NCI-H345 treated with DMSO at 0.1 percent for 48 hours (cell line): Measurements from ENCODE around the gene HMGXB3.

ENCODE experiments used
- DNase-seq: peaks from one replicate; lab custom pipeline; 2025; ENCODE audit not compliant: unreplicated experiment; lab: John Stamatoyannopoulos, UW

Gene HMGXB3, protein sequence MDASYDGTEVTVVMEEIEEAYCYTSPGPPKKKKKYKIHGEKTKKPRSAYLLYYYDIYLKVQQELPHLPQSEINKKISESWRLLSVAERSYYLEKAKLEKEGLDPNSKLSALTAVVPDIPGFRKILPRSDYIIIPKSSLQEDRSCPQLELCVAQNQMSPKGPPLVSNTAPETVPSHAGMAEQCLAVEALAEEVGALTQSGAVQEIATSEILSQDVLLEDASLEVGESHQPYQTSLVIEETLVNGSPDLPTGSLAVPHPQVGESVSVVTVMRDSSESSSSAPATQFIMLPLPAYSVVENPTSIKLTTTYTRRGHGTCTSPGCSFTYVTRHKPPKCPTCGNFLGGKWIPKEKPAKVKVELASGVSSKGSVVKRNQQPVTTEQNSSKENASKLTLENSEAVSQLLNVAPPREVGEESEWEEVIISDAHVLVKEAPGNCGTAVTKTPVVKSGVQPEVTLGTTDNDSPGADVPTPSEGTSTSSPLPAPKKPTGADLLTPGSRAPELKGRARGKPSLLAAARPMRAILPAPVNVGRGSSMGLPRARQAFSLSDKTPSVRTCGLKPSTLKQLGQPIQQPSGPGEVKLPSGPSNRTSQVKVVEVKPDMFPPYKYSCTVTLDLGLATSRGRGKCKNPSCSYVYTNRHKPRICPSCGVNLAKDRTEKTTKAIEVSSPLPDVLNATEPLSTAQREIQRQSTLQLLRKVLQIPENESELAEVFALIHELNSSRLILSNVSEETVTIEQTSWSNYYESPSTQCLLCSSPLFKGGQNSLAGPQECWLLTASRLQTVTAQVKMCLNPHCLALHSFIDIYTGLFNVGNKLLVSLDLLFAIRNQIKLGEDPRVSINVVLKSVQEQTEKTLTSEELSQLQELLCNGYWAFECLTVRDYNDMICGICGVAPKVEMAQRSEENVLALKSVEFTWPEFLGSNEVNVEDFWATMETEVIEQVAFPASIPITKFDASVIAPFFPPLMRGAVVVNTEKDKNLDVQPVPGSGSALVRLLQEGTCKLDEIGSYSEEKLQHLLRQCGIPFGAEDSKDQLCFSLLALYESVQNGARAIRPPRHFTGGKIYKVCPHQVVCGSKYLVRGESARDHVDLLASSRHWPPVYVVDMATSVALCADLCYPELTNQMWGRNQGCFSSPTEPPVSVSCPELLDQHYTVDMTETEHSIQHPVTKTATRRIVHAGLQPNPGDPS (N-terminal part only)

DNA sequence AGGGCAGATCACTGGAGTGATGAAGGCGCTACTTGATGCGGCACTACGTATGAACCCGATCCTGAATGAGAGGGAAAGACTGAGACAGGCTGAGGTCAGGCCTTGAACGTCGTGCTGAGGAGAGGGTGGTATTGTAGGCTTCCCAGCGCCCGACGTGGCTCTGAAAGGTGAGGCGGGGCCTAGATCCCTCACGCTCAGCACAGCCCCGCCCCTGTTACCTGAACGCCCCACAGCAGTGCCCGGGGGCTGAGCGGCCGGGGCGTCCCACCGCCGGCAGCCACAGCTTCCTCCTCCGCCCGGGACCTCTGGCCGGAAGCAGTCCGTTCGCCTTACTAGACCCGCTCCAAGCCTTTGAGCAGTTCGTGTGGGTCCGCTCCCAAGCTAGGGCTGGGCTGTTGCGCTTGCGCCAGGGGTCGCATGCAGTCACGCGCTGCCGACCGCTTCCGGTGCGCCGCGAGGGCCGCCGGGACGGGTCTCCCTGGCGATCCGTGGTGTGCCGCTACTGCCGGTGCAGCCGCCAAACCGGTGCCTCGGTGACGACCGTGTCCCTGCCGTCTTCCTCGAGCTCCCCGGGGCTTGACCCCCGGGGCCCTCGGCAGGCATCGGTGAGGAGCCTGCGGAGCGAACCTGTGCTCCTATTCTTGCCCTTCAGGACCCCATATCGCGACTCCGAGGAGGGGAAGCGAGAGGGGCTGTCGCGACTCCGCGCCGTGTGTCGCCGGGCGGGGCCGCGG is at the start of gene HMGXB3, which contains the start of gene TIGD6:
Gene HMGXB3, plus strand, starts transcription at position 484 of the 734 bp plus-strand sequence. CDS start 4,114 bp downstream, outside the sequence.
Gene TIGD6, minus strand, starts transcription at position 399 of the 734 bp plus-strand sequence. CDS start 4,306 bp downstream, outside the sequence.
- peak; percentile 87 for DNase-seq

- no peak for DNase-seq
These were observed 49.3 kb upstream of the HMGXB3 start for GRCh38 chr5:149951138-149951749.

- no peak for DNase-seq
These were observed 47.0 kb upstream of the HMGXB3 start for GRCh38 chr5:149953436-149954121.

GRCh38 chr5:149954798-149955197 is 45.7 kb upstream of the HMGXB3 start:
- DNase-seq = no peak

GRCh38 chr5:149956685-149957084 is 43.9 kb upstream of the HMGXB3 start:
- no peak for DNase-seq

GRCh38 chr5:149957855-149958254 is 42.7 kb upstream of the HMGXB3 start:
- no peak for DNase-seq

DNA sequence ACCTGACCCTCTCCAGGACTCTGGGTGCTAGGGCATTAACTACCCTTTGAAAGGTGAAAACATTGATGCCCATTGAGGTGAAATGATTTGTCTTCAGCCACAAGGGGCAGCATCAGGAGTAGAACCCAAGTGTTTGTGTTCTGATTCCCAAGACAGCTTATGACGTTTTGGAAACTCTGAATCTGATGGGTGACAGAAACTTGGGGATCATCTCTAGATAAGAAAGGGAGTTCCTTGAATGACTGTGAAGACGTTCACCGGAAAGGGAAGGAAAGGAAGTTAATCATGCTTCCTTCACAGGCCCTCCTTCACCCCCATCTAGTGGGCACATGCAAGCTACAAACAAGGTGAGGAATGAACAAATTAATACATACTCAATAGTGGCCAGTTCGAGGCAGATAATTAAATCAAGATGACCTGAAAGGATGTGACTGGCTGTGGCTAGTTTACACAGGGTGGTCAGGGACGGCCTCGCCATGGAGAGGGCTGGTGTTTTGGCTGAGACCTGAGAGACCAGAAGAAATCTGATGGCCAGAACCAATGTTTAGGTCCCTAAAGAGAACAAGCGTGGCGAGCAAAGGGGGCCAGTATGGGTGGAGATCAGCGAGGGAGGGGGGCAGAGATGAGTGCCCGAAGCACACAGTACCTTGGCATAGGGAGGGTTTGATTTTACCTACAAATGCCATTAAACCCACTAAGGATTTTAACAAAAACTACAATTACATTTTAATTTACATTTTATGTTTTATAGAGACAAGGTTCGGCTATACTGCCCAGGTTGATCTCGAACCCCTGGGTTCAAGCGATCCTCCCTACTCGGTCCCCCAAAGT is 40.9 kb upstream of the HMGXB3 start:
- peak; percentile 59 for DNase-seq

DNA sequence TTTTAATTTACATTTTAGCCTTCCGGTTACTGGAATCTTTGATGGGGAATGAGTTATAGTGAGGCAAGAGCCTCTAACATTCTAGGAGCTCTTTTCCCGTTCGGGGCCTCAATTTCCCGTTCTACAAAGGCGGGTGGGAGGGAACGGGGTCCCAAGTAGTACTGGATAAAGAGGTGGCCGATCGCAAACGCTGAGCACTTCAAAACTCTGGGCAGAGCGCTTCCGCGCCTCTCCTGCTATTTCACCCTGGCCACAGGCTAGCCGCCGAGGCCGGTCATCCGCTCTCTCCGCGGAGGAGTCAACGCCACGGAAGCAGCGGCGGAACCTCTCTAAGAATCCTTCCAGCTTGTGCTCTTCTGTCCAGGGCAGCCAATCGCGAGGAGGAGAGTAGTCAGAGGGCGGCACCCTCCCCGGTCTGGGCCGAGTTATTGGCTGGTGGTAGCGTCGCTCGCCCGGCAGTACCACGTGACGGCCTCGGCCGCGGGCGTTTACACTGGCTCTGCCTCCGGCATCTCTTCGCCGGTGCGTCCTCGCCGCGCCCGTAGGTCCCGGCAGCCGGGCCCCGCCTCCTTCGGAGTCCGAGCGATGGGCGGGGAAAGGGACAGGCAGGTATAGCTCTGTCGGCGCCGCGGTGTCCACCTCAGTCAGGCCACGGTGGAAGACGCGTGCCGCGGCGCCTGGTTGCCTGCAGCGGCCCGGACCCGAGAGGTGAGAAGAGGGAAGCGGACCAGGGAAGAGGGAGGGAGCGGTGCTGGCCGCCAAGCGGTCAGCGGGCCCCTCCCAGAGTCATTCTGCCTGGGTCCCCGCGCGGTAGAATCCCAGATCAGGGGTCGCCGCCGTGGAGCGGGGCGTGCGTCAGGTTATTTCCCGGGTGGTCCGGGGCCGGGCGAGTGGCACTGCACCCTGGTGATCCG is 40.0 kb upstream of the HMGXB3 start, which contains the start of gene SLC26A2:
Gene SLC26A2, plus strand, starts transcription at position 487 of the 914 bp plus-strand sequence. CDS start 16,895 bp downstream, outside the sequence.
- DNase-seq = peak; percentile 96

DNA sequence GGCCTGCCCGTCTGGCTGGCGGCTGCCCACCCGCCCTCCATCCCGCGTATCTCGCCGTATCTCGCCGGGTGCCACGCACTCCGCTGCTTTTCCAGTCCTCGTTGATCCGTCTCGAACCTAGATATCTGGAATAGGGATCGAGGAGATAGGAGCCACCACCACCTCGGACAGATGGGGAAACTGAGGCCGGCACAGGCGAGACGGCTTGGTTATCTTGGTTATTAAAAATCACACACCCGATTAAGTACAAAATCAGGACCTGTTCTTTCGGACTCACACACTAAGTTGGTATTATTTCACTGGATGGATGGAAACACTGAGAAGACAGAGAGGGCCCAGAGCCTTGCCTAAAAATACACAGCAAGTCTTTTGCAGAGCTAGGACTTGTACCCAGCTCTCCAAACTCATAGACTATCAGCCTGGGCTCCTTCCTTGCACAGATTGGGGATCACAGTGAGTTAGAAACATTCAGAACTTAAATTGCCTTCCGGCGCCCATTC is 39.3 kb upstream of the HMGXB3 start:
- no peak for DNase-seq

DNA sequence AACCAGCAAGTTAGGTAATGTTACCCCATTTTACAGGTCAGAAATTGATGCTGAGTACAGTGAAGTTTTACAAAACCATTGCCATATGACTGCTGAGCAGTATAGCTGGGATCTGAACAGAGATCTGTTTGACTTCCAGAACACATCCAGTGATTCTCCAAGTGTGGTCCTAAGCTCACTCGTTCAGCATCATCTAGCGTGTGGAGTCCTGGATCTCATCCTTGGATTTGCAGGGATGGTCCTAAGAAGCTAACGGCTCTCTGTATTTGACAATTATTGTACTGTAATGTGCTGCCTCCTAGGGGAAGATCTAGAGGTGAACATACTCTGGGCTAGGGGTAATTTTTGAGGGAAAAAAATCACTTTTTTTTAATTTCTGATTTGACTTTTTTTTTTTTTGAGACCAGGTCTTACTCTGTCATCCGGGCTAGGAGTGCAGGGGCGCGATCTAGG is 38.6 kb upstream of the HMGXB3 start:
- peak; percentile 42 for DNase-seq

DNA sequence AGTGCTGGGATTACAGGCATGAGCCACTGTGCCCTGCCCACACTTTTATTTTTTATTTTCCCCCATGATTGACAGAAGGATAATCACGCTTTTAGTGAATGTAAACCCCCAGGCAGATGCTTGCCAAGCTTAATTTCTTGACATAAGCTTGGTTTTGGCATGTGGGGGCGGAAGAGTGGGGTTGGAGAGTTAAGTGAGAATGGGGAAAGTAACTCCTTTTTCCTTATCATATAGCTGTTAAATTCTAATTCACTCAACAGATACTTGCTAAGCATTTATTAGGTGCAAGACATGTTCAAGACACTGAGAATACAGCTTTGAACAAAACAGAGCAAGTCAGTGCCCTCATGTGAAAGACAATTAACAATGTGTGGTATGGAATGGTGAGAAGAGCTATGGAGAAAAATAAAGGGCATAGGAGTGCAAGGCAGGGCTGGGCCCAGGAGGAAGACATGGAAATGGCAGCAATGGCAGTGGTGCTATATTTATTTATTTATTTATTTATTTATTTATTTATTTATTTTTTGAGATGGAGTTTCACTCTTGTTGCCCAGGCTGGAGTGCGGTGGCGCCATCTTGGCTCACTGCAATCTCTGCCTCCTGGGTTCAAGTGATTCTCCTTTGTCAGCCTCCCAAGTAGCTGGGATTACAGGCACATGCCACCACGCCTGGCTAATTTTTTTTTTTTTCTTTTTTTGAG is 37.8 kb upstream of the HMGXB3 start:
- no peak for DNase-seq

- DNase-seq = no peak
These were observed 36.8 kb upstream of the HMGXB3 start for GRCh38 chr5:149963729-149964128.

- no peak for DNase-seq
These were observed 33.6 kb upstream of the HMGXB3 start for GRCh38 chr5:149966946-149967345.

- no peak for DNase-seq
These were observed 31.2 kb upstream of the HMGXB3 start for GRCh38 chr5:149969181-149969930.

DNA sequence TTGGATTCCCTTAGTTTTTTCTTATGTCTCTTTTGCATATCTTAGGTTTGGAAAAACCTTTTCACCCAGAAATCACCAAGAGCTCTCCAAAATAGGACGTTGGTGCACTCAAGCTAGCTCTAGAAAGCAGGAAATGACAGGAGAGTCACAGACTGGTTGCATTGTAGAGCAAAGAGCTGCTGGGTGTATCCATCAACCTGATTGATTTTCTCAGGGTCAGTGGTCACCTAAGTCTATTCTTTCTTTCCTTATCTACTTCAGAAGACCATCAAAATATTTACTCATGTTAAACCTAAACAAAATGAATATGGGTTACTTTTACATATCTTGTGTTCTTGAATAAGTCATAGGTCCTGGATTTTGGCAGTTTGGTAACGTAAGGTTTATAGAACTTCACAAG is 25.1 kb upstream of the HMGXB3 start:
- no peak for DNase-seq

DNA sequence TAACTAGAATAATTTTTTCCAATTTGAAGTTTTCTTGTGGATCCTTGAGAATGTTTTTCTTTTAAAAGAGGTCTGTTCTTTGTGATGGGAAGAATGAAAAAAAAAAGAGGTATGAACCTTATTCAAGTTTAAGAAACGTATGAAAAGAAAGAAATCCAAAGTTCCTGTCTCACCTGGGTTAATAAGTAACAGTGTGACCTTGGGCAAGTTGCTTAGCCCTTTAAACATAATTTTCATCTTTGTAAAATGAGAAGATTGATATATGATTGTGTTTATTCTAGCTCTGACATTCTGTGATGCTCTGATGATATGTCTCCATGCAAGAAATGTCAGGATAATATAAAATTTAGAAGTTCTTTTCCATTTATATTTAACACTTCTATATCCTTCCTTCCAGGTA is 20.6 kb upstream of the HMGXB3 start:
- no peak for DNase-seq
